Hematopoietic multipotent progenitor cell treated with erythropoietin and hydrocortisone succinate and interleukin-3 and kit ligand, for 15 days (in vitro differentiated cells): Measurements from ENCODE around the gene DIS3L.
"Not testable (repeated sequence)": the region's sequence is repeated elsewhere in the genome, so short reads cannot be mapped to it uniquely, and the experiment has no call there.

Source experiments
- DNase-seq: peaks from one replicate; pipeline ENCODE4 v3.0.0-alpha.2; 2015; ENCODE audit warnings: low spot score

The DIS3L gene

GRCh38 chr15:66293419-66294156 lies at the start of gene DIS3L:
Gene DIS3L (plus strand): TSS chr15:66293568. CDS start chr15:66293597, 29 bp downstream.
- DNase-seq, result peak; percentile 68

DNA sequence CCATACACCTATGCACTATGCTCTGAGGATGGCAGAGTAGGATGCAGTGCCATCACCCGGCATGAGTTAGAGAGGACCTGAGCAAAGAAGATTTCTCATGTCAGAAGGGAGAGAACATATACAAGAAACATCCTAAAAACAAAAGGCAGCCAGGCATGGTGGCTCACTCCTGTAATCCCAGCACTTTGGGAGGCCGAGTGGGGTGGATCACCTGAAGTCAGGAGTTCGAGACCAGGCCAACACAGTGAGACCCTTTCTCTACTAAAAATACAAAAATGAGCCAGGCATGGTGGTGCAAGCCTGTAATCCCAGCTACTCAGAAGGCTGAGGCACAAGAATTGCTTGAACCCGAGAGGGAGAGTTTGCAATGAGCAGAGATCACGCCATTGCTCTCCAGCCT lies 47.5 kb upstream of the DIS3L start:
- not testable (repeated sequence) for DNase-seq

GRCh38 chr15:66246937-66247336 lies 46.4 kb upstream of the DIS3L start:
- no peak for DNase-seq

DNA sequence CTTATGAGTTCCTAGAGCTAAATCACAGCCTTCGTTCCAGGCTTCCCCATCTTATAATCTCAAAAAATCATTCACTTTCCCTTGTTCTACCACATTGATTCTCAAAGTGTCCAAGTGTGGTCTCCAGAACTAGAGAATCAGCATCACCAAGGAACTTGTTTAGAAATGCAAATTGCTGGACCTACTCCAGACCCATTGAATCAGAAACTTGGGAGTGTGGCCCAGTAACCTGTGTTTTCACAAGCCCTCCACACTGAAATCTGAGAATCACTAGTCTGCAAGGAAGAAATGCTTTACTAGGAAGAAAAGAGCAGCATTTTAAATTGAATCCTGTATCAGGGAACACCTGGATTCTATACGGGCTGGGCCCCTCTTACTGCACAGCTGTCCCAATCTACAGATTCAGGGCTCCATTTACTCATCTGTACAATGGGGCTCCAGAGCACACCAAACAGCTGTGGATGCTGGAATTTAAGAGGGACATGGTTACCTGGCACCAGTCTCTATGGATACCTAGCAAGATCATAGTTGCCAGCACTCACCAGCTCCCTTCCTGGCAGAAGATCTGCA lies 43.7 kb upstream of the DIS3L start:
- no peak for DNase-seq

DNA sequence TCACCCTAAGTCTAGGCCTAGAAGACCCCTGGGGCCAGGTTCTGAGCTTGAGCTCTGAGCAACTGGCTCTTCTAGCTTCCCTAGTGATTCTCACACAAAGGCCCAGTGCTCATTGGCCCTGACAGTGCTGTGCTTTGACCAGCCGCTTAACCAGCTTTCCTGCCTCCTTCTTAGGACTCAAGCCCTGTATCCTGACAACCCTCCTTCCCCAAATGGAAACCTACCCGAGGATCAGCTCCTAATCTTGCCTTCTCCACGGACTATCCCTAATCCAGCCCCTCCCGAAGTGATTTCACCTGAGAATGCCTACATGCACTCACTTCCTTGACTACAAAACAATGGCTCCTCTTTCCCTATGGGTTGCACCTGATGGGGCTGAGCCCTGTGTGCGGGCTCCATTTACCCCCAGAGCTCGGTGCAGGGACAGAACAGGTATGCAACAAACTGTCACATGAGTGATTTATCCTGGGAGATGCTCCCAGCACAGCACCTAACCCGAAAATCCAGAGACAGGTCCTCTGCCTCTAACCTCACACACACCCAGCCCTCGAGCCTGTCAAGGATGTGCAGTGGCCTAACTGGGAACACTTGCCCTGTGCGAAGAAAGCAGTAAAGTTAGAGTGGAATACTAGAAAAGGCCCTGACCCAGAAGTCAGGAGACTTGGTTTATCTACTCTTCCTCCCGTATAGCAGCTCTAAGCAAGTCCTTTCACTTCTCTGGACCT lies 42.1 kb upstream of the DIS3L start:
- DNase-seq, result no peak

DNA sequence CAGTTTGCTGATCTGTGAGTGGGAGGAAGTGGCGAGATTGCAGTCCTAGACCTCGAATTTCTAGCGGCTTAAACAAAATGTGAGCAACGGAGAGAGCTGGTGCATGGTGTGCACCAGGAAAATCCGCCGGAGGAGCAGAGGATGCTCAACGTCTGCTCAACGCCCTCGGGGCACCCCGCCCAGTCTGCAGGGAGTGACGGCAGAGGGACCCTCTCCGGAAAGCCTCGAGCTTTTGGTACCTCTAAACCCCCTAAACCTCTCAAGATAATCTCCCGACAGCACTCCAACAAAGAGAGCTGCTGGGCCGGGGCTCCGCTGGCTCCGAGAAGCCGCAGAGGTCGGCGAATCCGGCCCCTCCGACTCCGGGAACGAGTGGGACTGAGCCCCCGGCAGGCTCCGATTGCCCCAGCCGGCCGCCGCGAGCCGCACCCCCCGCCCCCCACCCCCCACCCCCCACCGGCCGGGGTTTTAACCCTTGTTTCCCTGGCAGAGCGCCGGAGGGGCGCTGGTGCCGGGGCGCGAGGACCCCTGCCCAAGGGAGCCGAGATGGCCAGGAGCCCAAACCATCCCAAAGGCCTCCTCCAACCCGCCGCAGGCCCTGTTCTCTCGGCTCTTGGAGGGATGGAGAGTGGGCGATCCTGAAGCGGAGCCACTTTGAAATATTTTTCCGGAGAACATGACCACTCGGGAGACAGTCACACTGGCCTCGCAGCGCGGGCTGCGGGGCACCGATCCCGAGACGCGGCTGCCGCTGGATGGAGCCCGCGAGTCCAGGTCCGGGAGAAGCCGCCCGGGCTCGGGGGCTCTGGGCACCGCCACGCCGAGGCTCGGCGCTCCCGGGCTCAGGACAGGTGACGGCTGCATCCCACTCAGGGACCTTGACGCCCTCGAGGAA lies 41.3 kb upstream of the DIS3L start:
- no peak for DNase-seq

DNA sequence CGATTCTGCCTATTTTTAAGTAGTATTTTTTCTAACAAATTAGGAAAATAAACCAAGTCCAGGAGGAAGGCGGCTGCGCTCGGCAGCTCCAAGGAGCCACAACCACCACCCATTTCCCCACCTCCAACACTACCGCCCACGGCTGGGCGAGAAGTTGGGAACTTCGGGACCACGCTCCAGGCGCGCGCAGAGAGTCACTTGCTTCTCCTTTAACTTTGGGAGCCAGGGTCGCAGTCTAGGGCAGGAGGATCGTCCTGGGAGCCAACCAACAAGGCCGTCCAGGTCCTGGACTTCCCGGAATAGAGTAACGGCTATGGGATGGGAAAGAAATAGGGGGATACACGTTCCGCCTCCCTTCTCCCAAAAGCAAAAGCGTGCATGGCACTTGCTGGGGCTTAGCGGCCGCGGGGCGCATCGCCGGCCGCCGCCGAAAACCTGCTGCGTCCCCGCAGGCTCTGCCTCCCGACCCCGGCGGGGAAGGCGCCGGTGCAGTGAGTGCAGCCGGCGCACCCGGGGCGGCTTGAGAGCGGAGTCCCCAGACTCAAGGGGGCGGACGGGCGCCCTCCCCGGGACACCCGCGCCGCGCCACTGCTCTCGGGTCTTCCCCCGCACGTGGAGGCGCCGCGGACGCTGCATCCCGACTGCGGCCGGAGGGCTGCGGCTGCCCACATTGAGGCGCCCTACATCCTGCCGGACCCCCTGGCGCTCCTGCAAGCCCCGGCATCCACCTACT lies 40.5 kb upstream of the DIS3L start:
- no peak for DNase-seq

- no peak for DNase-seq
These were observed 39.8 kb upstream of the DIS3L start, which contains the start of gene MEGF11 for GRCh38 chr15:66253418-66254088. Gene MEGF11 (minus strand): TSS chr15:66253750. CDS start chr15:66128403, 125,347 bp downstream.

DNA sequence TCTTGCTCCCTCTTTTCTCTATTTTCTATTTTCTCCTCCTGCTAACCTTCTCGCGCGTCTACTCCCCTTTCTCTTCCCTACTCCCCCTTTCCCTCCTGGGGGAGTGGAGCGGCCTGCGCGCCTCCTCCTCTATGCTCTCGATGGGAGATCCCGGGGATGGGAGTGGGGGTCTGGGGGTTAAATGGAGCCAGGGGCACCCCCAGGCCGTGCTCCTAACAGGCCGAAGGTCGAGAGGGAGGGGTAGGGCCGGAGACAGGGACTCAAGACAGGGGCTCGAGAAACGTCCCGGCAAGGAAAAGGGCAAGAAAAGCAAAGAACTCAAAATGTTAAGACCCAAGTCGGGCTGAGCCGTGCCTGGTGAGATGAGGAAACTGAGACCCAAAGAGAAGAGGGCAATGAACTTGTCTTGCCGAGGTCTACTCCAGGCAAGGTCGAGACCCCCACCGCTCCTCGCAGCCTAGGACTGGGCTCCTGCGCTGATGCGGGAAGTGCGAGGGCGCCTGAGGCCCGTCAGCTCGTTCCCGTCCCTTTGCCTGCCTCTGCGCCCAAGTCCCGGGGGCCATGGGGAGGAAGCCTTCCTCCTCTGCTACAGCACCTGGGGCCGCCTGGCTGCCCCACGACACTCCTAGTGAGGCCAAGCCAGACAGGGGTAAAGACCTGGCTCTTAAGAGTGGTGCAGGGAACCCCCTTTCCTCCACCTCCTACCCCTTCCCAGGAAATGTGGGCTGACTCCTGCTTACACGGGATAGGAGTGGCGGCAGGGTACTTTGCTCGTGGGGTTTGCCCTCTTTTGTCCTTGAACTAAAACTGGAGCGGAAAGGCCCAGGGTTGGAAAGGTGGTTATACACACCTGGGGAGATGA lies 39.0 kb upstream of the DIS3L start:
- no peak for DNase-seq

DNA sequence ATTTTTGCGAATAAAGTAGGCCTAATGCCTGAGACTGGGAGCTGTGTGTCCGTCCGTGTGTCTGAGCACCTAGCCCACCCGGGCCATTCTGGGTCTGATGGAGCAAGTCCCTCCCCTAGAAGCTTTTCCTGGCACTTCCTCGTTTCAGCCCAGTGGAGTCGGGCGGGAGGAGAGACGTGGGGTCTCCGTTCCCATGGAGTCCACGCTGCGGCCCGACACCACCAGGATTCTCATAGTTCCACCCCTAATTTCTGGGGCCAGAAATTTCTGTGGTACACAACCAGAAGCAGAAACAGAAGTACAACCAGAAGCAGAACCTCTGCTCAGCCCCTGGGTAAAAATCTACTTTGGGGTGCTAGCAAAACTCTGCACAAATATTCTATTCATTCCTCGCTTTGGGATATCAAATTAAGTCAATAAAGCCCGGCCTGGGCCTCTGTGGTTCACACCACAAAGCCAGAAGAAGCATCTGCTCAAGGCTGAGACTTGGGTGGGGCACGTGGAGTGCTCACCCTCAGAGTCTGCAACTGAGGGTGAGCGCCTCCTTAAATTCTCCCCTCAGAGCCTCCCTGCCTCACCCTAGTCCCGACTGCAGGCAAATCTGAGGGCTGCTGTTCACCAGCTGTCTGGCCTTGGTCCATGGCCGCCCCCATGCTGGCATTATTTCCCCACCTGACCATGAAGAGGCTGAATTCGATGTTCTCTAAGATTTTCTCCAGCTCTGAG lies 38.3 kb upstream of the DIS3L start:
- no peak for DNase-seq

DNA sequence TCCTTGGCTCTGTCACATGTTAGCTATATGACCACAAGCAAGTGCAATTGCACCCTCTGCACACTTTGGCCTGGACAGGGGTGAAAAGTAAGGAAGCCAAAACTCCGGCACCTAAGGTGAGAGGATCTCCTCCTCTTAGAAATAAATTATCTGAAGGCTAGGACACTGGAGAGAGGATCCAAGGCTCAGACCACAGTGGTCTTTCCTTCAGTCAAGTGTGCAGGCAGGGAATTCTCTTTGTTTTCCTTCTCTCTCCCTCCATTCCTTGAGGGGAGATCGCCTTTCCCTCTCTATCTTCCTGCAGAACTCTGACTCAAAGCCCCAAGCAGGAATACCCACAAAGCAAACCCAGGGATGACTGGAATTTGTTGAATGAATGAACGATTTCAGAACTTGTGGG lies 36.7 kb upstream of the DIS3L start:
- no peak for DNase-seq

GRCh38 chr15:66261056-66261455 lies 32.3 kb upstream of the DIS3L start:
- no peak for DNase-seq

DNA sequence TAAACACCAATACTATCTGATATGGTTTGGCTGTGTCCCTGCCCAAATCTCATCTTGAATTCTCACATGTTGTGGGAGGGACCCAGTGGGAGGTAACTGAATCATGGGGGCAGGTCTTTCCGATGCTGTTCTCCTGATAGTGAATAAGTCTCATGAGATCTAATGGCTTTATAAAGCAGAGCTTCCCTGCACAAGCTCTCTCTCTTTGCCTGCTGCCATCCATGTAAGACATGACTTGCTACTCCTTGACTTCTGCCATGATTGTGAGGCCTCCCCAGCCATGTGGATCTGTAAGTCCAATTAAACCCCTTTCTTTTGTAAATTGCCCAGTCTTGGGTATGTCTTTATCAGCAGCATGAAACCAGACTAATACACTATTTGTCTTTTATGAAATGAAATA lies 30.5 kb upstream of the DIS3L start:
- not testable (repeated sequence) for DNase-seq

- no peak for DNase-seq
These were observed 28.4 kb upstream of the DIS3L start for GRCh38 chr15:66264859-66265513.

GRCh38 chr15:66269326-66270090 lies 23.9 kb upstream of the DIS3L start:
- DNase-seq, result no peak

GRCh38 chr15:66270932-66271331 lies 22.4 kb upstream of the DIS3L start:
- DNase-seq, result no peak

- DNase-seq, result no peak
These were observed 18.0 kb upstream of the DIS3L start for GRCh38 chr15:66275352-66275751.

DNA sequence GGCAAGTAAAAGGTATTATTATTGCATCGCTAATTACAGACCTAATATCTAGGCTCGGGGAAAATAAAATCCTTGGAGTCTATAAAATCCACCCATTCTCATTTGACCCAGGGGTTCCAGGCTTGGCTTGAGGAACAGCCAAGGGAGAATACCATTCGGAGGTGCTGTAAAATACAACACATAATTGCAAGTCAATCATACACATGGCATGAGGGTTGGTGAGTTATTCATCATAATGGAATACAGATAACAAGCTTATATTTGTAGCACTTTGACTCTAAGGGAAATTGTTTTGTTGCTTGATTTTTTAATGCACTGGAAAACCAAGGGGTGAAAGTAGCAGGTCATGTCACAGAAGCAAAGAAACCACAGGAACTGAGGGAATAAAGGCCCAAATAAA lies 16.8 kb upstream of the DIS3L start:
- DNase-seq, result no peak
